K562 (cell line): ENCODE data around the gene LAMP1. TPM values are rescaled to one million over a fixed set of nuclear protein-coding genes. Genes with fewer than 3 reads are reported as not detected.

Experiments
- ATAC-seq: fragments of 200-7000 bp; cut with Tn5 transposase; 3 replicates; pipeline ENCODE4 v1.9.1; 2020; ENCODE audit warnings: moderate library complexity
- BruUV-seq: library from RNA; stranded (reverse); fragments of 400-500 nt; replicated peaks from 2 replicates; lab custom pipeline; 2021; lab: Mats Ljungman, UMichigan
- CTCF ChIA-PET: fragments of 300-600 bp; formaldehyde crosslinking; extraction: SDS; loops from one replicate; lab custom pipeline; 2021; ENCODE audit warnings: low intra/inter-chr PET ratio; lab: Yijun Ruan, JAX
- POLR2A ChIA-PET: fragments of 300-600, 350-650 bp; sonication (Branson Sonifier 250); formaldehyde crosslinking; extraction: SDS; loops from one replicate; lab custom pipeline; 2021; ENCODE audit warnings: antibody characterized with exemption, inconsistent platforms; lab: Yijun Ruan, JAX
- DNase-seq, 4 experiments: peaks; one replicate each; pipeline versions ENCODE4 v3.0.0 to v3.0.0-alpha.2; 2011 to 2018; ENCODE audit warnings: low spot score in 3 of 4, mixed read lengths in 3 of 4; ENCODE audit errors: extremely low read depth in 1 of 4
- FAIRE-seq: peaks from 2 replicates; lab custom pipeline; 2011; peaks lifted over from hg19 to GRCh38; lab: Jason Lieb, UNC
- H2AFZ ChIP-seq: 2 replicates; pipeline ENCODE4 v1.6.0; 2011; ENCODE audit warnings: low read depth, low read length, control low read depth, inconsistent platforms
- H3K27ac ChIP-seq: fragments of 200-600 bp; 3 replicates; pipeline ENCODE4 v1.8.0; 2011; ENCODE audit warnings: low read depth, mild to moderate bottlenecking, control low read depth, inconsistent platforms, low read length, moderate library complexity, mixed read lengths; ENCODE audit errors: extremely low read depth
- H3K27me3 ChIP-seq, 2 experiments: fragments of 300-600 bp in 1 of 2; 2 replicates in 1 of 2; 3 replicates in 1 of 2; pipeline versions ENCODE4 v1.6.0 to v1.8.0; 2011; ENCODE audit warnings: inconsistent platforms in 2 of 2, low read length in 2 of 2, mild to moderate bottlenecking in 1 of 2, mixed read lengths in 1 of 2, moderate library complexity in 1 of 2; ENCODE audit not compliant: control insufficient read depth in 2 of 2, insufficient read depth in 2 of 2
- H3K36me3 ChIP-seq: fragments of 300-600 bp; 3 replicates; pipeline ENCODE4 v1.8.0; 2011; ENCODE audit warnings: mild to moderate bottlenecking, low read length, inconsistent platforms; ENCODE audit not compliant: control insufficient read depth, insufficient read depth
- H3K4me1 ChIP-seq, 2 experiments: fragments of 200-600 bp in 1 of 2; replicated peaks in 1 of 2; 2 replicates in 1 of 2; 3 replicates in 1 of 2; pipeline versions ENCODE4 v1.5.1 to v1.8.0; 2011; ENCODE audit warnings: inconsistent platforms in 2 of 2, low read length in 2 of 2, mild to moderate bottlenecking in 1 of 2, mixed read lengths in 1 of 2, moderate library complexity in 1 of 2; ENCODE audit not compliant: control insufficient read depth in 2 of 2, insufficient read depth in 2 of 2
- H3K4me2 ChIP-seq: 2 replicates; pipeline ENCODE4 v1.6.1; 2011; ENCODE audit warnings: low read length, control low read depth, inconsistent platforms, mixed read lengths; ENCODE audit not compliant: insufficient read depth
- H3K4me3 ChIP-seq: fragments of 200-600 bp; sonication (generic), shearing (Covaris generic); 2 replicates; pipeline ENCODE4 v1.5.1; 2016; ENCODE audit warnings: control low read depth, inconsistent platforms
- H3K79me2 ChIP-seq: fragments of 200-600 bp; 3 replicates; pipeline ENCODE4 v1.8.0; 2011; ENCODE audit warnings: low read length, inconsistent platforms; ENCODE audit not compliant: control insufficient read depth, insufficient read depth
- H3K9ac ChIP-seq, 2 experiments: 2 replicates each; pipeline versions ENCODE4 v1.6.0 to v1.6.1; 2011; ENCODE audit warnings: low read depth in 2 of 2, low read length in 2 of 2, control low read depth in 1 of 2, inconsistent platforms in 1 of 2, mild to moderate bottlenecking in 1 of 2, mixed read lengths in 1 of 2; ENCODE audit not compliant: insufficient read depth in 1 of 2
- H3K9me1 ChIP-seq: one replicate; pipeline ENCODE4 v1.6.0; 2011; ENCODE audit warnings: inconsistent platforms, mild to moderate bottlenecking, low read length, moderate library complexity; ENCODE audit not compliant: control insufficient read depth, insufficient read depth
- H3K9me3 ChIP-seq: replicated peaks from 2 replicates; pipeline ENCODE4 v1.5.1; 2011; ENCODE audit warnings: low read depth, low read length, inconsistent platforms; ENCODE audit not compliant: control insufficient read depth, insufficient read depth
- H4K20me1 ChIP-seq: replicated peaks from 2 replicates; pipeline ENCODE4 v1.6.1; 2011; ENCODE audit warnings: low read length, inconsistent platforms, mixed read lengths; ENCODE audit not compliant: control insufficient read depth, insufficient read depth
- CEBPB ChIP-seq: fragments of 450-650 bp; IDR thresholded peaks from 2 replicates; pipeline ENCODE4 v1.6.1; 2016; ENCODE audit warnings: missing genetic modification characterization, missing compliant biosample characterization
- CEBPG ChIP-seq, 3 experiments: fragments of 200-800 bp in 1 of 3; sonication (Bioruptor generic) in 1 of 3; sonication (generic) in 1 of 3; formaldehyde crosslinking in 1 of 3; IDR thresholded peaks in 2 of 3; conservative IDR thresholded peaks in 1 of 3; 2 replicates each; pipeline versions ENCODE4 v1.6.1 to v1.8.0; 2016 to 2022; ENCODE audit warnings: missing compliant biosample characterization in 2 of 3, missing genetic modification characterization in 2 of 3, mild to moderate bottlenecking in 1 of 3, missing genetic modification reagents in 1 of 3
- NR2F6 ChIP-seq: fragments of 450-650 bp; formaldehyde crosslinking; IDR thresholded peaks from 2 replicates; pipeline ENCODE4 v1.4.0; 2020; ENCODE audit warnings: mild to moderate bottlenecking
- SAFB ChIP-seq: fragments of 200-400 bp; formaldehyde crosslinking; IDR thresholded peaks from 2 replicates; pipeline ENCODE4 v1.6.1; 2017; ENCODE audit warnings: low read depth, low read length, borderline replicate concordance
- TCF3 ChIP-seq: sonication (generic); formaldehyde crosslinking; IDR thresholded peaks from 2 replicates; pipeline ENCODE4 v1.4.0; 2020; ENCODE audit warnings: mild to moderate bottlenecking, missing genetic modification reagents
- ZNF12 ChIP-seq: sonication (generic); formaldehyde crosslinking; IDR thresholded peaks from 2 replicates; pipeline ENCODE4 v1.4.0; 2020; ENCODE audit warnings: mild to moderate bottlenecking, missing genetic modification reagents
- WGBS: fragments of 100-300 bp; shearing (Covaris generic); methylation state at CpG from one replicate; pipeline ENCODE4 v1.1.6; 2016; ENCODE audit warnings: low coverage, mixed read lengths; ENCODE audit not compliant: insufficient coverage; ENCODE audit errors: missing lambda C conversion rate; 5-methylcytosine and 5-hydroxymethylcytosine counted together
- in situ Hi-C: fragments of 300-500 bp; cut with MboI; formaldehyde crosslinking; loops from 4 replicates; pipeline ENCODE4 v1.15.0; 2018; ENCODE audit warnings: inconsistent platforms, mixed read lengths
- intact Hi-C: fragments of 100-400 bp; cut with micrococcal nuclease; formaldehyde crosslinking; loops from 2 replicates; pipeline ENCODE4 v1.14.2; 2022
- polyA plus RNA-seq, 8 experiments: library from polyadenylated mRNA; depleted of rRNA in 4 of 8; stranded (reverse) in 5 of 8; unstranded in 3 of 8; fragments of >200 nt; fragmentation: Nextera tagmentation in 2 of 8; fragmentation: Illumina TruSeq in 1 of 8; extraction: Ambion mirVana in 2 of 8; extraction: Trizol in 1 of 8; gene quantifications; 2 replicates each; pipeline versions ENCODE4 v1.2.1 to v1.2.3, GENCODE V29; 2011 to 2014; ENCODE audit warnings: inconsistent platforms in 1 of 8, missing spikeins in 1 of 8
- total RNA-seq, 7 experiments: library from RNA; depleted of rRNA in 6 of 7; stranded (reverse); fragments of >200 nt in 6 of 7; fragmentation: Illumina TruSeq in 2 of 7; extraction: Trizol in 2 of 7; gene quantifications; 2 replicates each; pipeline versions ENCODE4 v1.2.1 to v1.2.3, GENCODE V29; 2011 to 2021; ENCODE audit warnings: low replicate concordance in 1 of 7
- TF ChIP-seq, protein P1 (sequence below): IDR thresholded peaks from 2 replicates; pipeline ENCODE4 v1.6.1; 2011; ENCODE audit warnings: borderline replicate concordance, low read depth, mild to moderate bottlenecking, moderate library complexity, low read length; ENCODE audit not compliant: insufficient read depth, poor library complexity, severe bottlenecking
- TF ChIP-seq, protein P2 (sequence below): fragments of 250-450 bp; sonication (Bioruptor Pico); IDR thresholded peaks from 2 replicates; pipeline ENCODE4 v1.6.1; 2021; ENCODE audit warnings: mild to moderate bottlenecking

Gene LAMP1
- total and polyA plus RNA-seq, 9 of the 15 experiments (the other 6 are each of a cell fraction or from before 2014, with no cell fraction given) = 2.2 to 70.1 (median 30.5) TPM

DNA sequence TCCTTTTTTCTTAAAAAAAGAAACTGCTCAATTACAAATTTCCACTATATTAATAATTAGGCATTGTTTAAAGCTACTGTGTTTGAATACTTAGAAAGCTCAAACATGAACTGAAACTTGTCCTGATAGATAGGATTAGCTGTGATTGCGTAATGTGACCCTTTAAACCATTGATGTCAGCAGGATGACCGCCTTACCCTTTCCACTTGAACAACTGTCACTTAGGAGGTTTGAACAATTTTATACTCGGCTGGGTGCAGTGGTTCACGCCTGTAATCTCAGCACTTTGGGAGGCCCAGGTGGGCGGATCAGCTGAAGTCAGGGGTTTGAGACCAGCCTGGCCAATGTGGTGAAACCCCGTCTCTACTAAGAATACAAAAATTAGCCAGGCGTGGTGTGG is 2.9 kb downstream of the LAMP1 start:
- no peak for DNase-seq
- H4K20me1 ChIP-seq = 0 out of 2 replicates have a peak, but pooled peaks cover 4% of the 10 kb centered on the region
- H3K36me3 ChIP-seq = peaks cover 14% of the 10 kb centered on the region; the same call in 2 of the 3 replicates
- no peaks in the 10 kb centered on the region for H3K9me3 ChIP-seq
- H3K9me1 ChIP-seq = no peaks in the 10 kb centered on the region
- TF ChIP-seq CEBPB (tag) (peak; percentile 95), CEBPG (CRISPR knock-in tag; IDR thresholded peaks at IDR 0.05) (peak; percentile 65), CEBPG (tag; conservative IDR thresholded peaks at IDR 0.05 in 1 of 2, IDR thresholded peaks at IDR 0.05 in 1 of 2) (peak; percentile 72 to 89), TCF3 (CRISPR knock-in tag) (no peak)
- 75% methylated on average over 6 of the region's 7 CpGs for WGBS
- no peak for ATAC-seq
- intact Hi-C loops = loop anchor here (5.0 kb wide), 1 partner anchor 57 kb away; no protein-coding TSS in a partner anchor
- H3K4me1 ChIP-seq = peaks cover 4 to 22% of the 10 kb centered on the region in 2 experiments; a peak in 4 of 5 replicates
- ChIA-PET POLR2A (no interaction called here), CTCF (no interaction called here)
- FAIRE-seq = no peak
- H3K27me3 ChIP-seq = no peaks in the 10 kb centered on the region
- H3K79me2 ChIP-seq = peaks cover 51% of the 10 kb centered on the region
- no peak overlapping the region for H3K4me2 ChIP-seq
- H3K9ac ChIP-seq = no peak overlapping the region
- no peak overlapping the region for H3K4me3 ChIP-seq
- H3K27ac ChIP-seq = no peak overlapping the region
- no TSS peak for BruUV-seq
- H2AFZ ChIP-seq = no peak overlapping the region
- in situ Hi-C loops = no loop called here

DNA sequence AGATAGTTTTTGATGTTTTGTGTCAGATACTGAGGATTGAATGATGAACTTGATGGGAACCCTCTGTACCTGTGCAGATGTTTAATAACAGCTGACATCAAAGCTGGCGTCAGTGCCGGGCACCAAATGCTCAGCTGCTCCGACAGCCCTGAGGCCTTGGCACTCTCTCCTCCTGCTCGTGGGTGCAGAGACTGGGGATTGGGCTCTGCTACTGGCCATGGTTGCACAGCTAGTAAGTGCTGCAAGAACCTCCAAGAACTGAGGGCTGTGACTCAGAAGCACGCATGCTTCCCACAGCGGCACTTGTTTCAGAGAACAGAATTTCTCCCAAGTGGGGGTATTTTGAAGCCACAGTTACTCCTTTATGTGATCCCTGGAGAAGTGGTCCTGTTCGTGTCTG is 5.9 kb downstream of the LAMP1 start:
- Histone ChIP-seq H3K9me3 (no peaks in the 10 kb centered on the region), H3K4me2 (no peak overlapping the region), H3K27me3 (no peaks in the 10 kb centered on the region), H3K4me3 (no peak overlapping the region), H4K20me1 (0 out of 2 replicates have a peak, but pooled peaks cover 4% of the 10 kb centered on the region), H3K36me3 (peaks cover 17% of the 10 kb centered on the region; the same call in 2 of the 3 replicates), H3K27ac (no peak overlapping the region), H2AFZ (no peak overlapping the region), H3K4me1 (peaks cover 4 to 5% of the 10 kb centered on the region in 2 experiments; a peak in 3 of 5 replicates), H3K79me2 (peaks cover 46% of the 10 kb centered on the region), H3K9ac (peak overlapping the region in 1 of 2 experiments; percentile 58; a peak in 1 of 4 replicates), H3K9me1 (no peaks in the 10 kb centered on the region)
- ATAC-seq = no peak
- no peak for FAIRE-seq
- DNase-seq = no peak
- ChIA-PET POLR2A (no interaction called here), CTCF (no interaction called here)
- in situ Hi-C loops (no loop called here), intact Hi-C loops (no loop called here)
- no TSS peak for BruUV-seq
- TF ChIP-seq NR2F6 (no peak), ZNF12 (CRISPR knock-in tag) (no peak), SAFB (no peak)
- TF ChIP-seq, protein P1, sequence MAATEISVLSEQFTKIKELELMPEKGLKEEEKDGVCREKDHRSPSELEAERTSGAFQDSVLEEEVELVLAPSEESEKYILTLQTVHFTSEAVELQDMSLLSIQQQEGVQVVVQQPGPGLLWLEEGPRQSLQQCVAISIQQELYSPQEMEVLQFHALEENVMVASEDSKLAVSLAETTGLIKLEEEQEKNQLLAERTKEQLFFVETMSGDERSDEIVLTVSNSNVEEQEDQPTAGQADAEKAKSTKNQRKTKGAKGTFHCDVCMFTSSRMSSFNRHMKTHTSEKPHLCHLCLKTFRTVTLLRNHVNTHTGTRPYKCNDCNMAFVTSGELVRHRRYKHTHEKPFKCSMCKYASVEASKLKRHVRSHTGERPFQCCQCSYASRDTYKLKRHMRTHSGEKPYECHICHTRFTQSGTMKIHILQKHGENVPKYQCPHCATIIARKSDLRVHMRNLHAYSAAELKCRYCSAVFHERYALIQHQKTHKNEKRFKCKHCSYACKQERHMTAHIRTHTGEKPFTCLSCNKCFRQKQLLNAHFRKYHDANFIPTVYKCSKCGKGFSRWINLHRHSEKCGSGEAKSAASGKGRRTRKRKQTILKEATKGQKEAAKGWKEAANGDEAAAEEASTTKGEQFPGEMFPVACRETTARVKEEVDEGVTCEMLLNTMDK = no peak
- TF ChIP-seq, protein P2, sequence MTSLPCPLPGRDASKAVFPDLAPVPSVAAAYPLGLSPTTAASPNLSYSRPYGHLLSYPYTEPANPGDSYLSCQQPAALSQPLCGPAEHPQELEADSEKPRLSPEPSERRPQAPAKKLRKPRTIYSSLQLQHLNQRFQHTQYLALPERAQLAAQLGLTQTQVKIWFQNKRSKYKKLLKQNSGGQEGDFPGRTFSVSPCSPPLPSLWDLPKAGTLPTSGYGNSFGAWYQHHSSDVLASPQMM (CRISPR knock-in tag) = no peak
- WGBS = 93% methylated on average over 6 of the region's 7 CpGs
